HG03558 (cell line): ENCODE measurements around the gene PLCH2.
"Not testable (repeated sequence)": the region's sequence is repeated elsewhere in the genome, so short reads cannot be mapped to it uniquely, and the experiment has no call there.

Experiments used
- ATAC-seq: cut with Tn5 transposase; IDR thresholded peaks from one replicate; pipeline ENCODE4 v1.9.1; 2021; ENCODE audit warnings: moderate number of reproducible peaks; ENCODE audit not compliant: unreplicated experiment; ENCODE audit errors: extremely low read depth

The PLCH2 gene

GRCh38 chr1:2476061-2476999 is at the start of gene PLCH2:
TSS of gene PLCH2 (plus strand) at chr1:2476289. CDS start at chr1:2476589, 300 bp downstream.
- ATAC-seq, result no peak

GRCh38 chr1:2426540-2426939 is 49.5 kb upstream of the PLCH2 start:
- no peak for ATAC-seq

- ATAC-seq, result no peak
Measured at GRCh38 chr1:2427051-2427450, 49.0 kb upstream of the PLCH2 start.

GRCh38 chr1:2427976-2428375 is 48.1 kb upstream of the PLCH2 start:
- no peak for ATAC-seq

GRCh38 chr1:2428490-2428889 is 47.6 kb upstream of the PLCH2 start:
- ATAC-seq, result no peak

GRCh38 chr1:2429780-2430591 is 46.1 kb upstream of the PLCH2 start:
- no peak for ATAC-seq

GRCh38 chr1:2430592-2430973 is 45.5 kb upstream of the PLCH2 start:
- no peak for ATAC-seq

- no peak for ATAC-seq
Measured at GRCh38 chr1:2431103-2431502, 45.0 kb upstream of the PLCH2 start.

GRCh38 chr1:2431518-2431917 is 44.6 kb upstream of the PLCH2 start:
- no peak for ATAC-seq

- ATAC-seq, result no peak
Measured at GRCh38 chr1:2432441-2432844, 43.6 kb upstream of the PLCH2 start.

GRCh38 chr1:2433196-2433595 is 42.9 kb upstream of the PLCH2 start:
- no peak for ATAC-seq

GRCh38 chr1:2433936-2434655 is 42.0 kb upstream of the PLCH2 start:
- ATAC-seq, result no peak

GRCh38 chr1:2435091-2435490 is 41.0 kb upstream of the PLCH2 start:
- no peak for ATAC-seq

GRCh38 chr1:2435746-2436355 is 40.2 kb upstream of the PLCH2 start:
- ATAC-seq, result no peak

- no peak for ATAC-seq
Measured at GRCh38 chr1:2436876-2437275, 39.2 kb upstream of the PLCH2 start.

GRCh38 chr1:2437617-2438016 is 38.5 kb upstream of the PLCH2 start:
- ATAC-seq, result no peak

- no peak for ATAC-seq
Measured at GRCh38 chr1:2438038-2438437, 38.1 kb upstream of the PLCH2 start.

- ATAC-seq, result no peak
Measured at GRCh38 chr1:2438641-2439040, 37.4 kb upstream of the PLCH2 start.

- ATAC-seq, result no peak
Measured at GRCh38 chr1:2439369-2439768, 36.7 kb upstream of the PLCH2 start.

- ATAC-seq, result not testable (repeated sequence)
Measured at GRCh38 chr1:2440346-2440745, 35.7 kb upstream of the PLCH2 start.
